HG03457 (cell line): ENCODE data around the gene BMP2K.
"Not testable (repeated sequence)": the region's sequence is repeated elsewhere in the genome, so short reads cannot be mapped to it uniquely, and the experiment has no call there.

ENCODE experiments used
- ATAC-seq: cut with Tn5 transposase; IDR thresholded peaks from one replicate; pipeline ENCODE4 v1.9.1; 2021; ENCODE audit warnings: moderate number of reproducible peaks; ENCODE audit not compliant: unreplicated experiment

The BMP2K gene

GRCh38 chr4:78846258-78846657 lies 70.1 kb downstream of the BMP2K start:
- no peak for ATAC-seq

- ATAC-seq: no peak
These were observed 86.2 kb downstream of the BMP2K start for GRCh38 chr4:78862314-78862737.

- ATAC-seq: no peak
These were observed 87.2 kb downstream of the BMP2K start for GRCh38 chr4:78863254-78863869.

GRCh38 chr4:78863991-78864390 lies 87.8 kb downstream of the BMP2K start:
- no peak for ATAC-seq

- ATAC-seq: no peak
These were observed 88.4 kb downstream of the BMP2K start for GRCh38 chr4:78864405-78865024.

- no peak for ATAC-seq
These were observed 89.3 kb downstream of the BMP2K start for GRCh38 chr4:78865451-78865850.

- ATAC-seq: not testable (repeated sequence)
These were observed 92.6 kb downstream of the BMP2K start for GRCh38 chr4:78868712-78869111.

- no peak for ATAC-seq
These were observed 93.9 kb downstream of the BMP2K start for GRCh38 chr4:78870056-78870455.

GRCh38 chr4:78876568-78877320 lies 100.6 kb downstream of the BMP2K start:
- no peak for ATAC-seq

GRCh38 chr4:78878031-78878430 lies 101.9 kb downstream of the BMP2K start:
- no peak for ATAC-seq

- no peak for ATAC-seq
These were observed 104.8 kb downstream of the BMP2K start for GRCh38 chr4:78880874-78881492.

- ATAC-seq: no peak
These were observed 109.4 kb downstream of the BMP2K start for GRCh38 chr4:78885598-78885997.

GRCh38 chr4:78889955-78890354 lies 113.8 kb downstream of the BMP2K start:
- no peak for ATAC-seq

- no peak for ATAC-seq
These were observed 123.2 kb downstream of the BMP2K start for GRCh38 chr4:78899302-78899701.

GRCh38 chr4:78901882-78902281 lies 125.7 kb downstream of the BMP2K start:
- no peak for ATAC-seq

GRCh38 chr4:78902298-78902697 lies 126.1 kb downstream of the BMP2K start:
- no peak for ATAC-seq

- ATAC-seq: no peak
These were observed 128.0 kb downstream of the BMP2K start for GRCh38 chr4:78904143-78904542.

GRCh38 chr4:78907638-78908037 lies 131.5 kb downstream of the BMP2K start:
- ATAC-seq: no peak

- not testable (repeated sequence) for ATAC-seq
These were observed 132.8 kb downstream of the BMP2K start for GRCh38 chr4:78908974-78909373.

GRCh38 chr4:78910612-78911011 lies 134.5 kb downstream of the BMP2K start:
- ATAC-seq: no peak

- no peak for ATAC-seq
These were observed 146.1 kb downstream of the BMP2K start for GRCh38 chr4:78922207-78922606.
